SU-DHL-6 (cell line): ENCODE measurements around the gene ZSCAN2.
"Not testable (repeated sequence)": the region's sequence is repeated elsewhere in the genome, so short reads cannot be mapped to it uniquely, and the experiment has no call there.

Source experiments
- H2AFZ ChIP-seq: fragments of 200-600 bp; sonication (generic); 2 replicates; pipeline ENCODE4 v1.6.1; 2014; ENCODE audit warnings: low read depth, mild to moderate bottlenecking, moderate library complexity, mixed read lengths, antibody characterized with exemption, low read length; ENCODE audit not compliant: severe bottlenecking
- H3F3A ChIP-seq: fragments of 200-600 bp; shearing (Covaris generic); 2 replicates; pipeline ENCODE4 v1.6.0; 2016; ENCODE audit warnings: antibody characterized with exemption, mild to moderate bottlenecking; ENCODE audit not compliant: insufficient read depth
- H3K27ac ChIP-seq: fragments of 200-600 bp; sonication (generic); 2 replicates; pipeline ENCODE4 v1.5.1; 2016; ENCODE audit warnings: low read depth, mild to moderate bottlenecking, low read length, moderate library complexity, mixed read lengths
- H3K27me3 ChIP-seq: fragments of 200-600 bp; sonication (generic), shearing (Covaris generic); 2 replicates; pipeline ENCODE4 v1.6.0; 2014; ENCODE audit warnings: mild to moderate bottlenecking, low read length
- H3K36me3 ChIP-seq: fragments of 200-600 bp; sonication (generic); 2 replicates; pipeline ENCODE4 v1.6.1; 2014; ENCODE audit warnings: mild to moderate bottlenecking, low read length, mixed read lengths
- H3K4me2 ChIP-seq: fragments of 300-600, 200-600 bp; shearing (Covaris generic), sonication (generic); 2 replicates; pipeline ENCODE4 v1.6.0; 2014; ENCODE audit warnings: low read length, low read depth, mild to moderate bottlenecking; ENCODE audit not compliant: poor library complexity, severe bottlenecking
- H3K4me3 ChIP-seq: fragments of 200-600 bp; sonication (generic); 2 replicates; pipeline ENCODE4 v1.5.1; 2014; ENCODE audit warnings: antibody characterized with exemption, low read length, mild to moderate bottlenecking, mixed read lengths; ENCODE audit not compliant: insufficient read depth, poor library complexity, severe bottlenecking
- H3K79me2 ChIP-seq: fragments of 200-600 bp; sonication (generic); 2 replicates; pipeline ENCODE4 v1.6.1; 2014; ENCODE audit warnings: mild to moderate bottlenecking, low read length, moderate library complexity; ENCODE audit not compliant: insufficient read depth
- H3K9ac ChIP-seq: fragments of 200-600 bp; sonication (generic); 2 replicates; pipeline ENCODE4 v1.7.0; 2014; ENCODE audit warnings: mild to moderate bottlenecking, low read length
- H3K9me2 ChIP-seq: fragments of 200-600 bp; sonication (generic); replicated peaks from 2 replicates; pipeline ENCODE4 v1.6.1; 2014; ENCODE audit warnings: low read length; ENCODE audit not compliant: insufficient read depth
- H3K9me3 ChIP-seq: fragments of 200-600 bp; sonication (generic); 2 replicates; pipeline ENCODE4 v1.6.1; 2014; ENCODE audit warnings: low read length, mixed read lengths; ENCODE audit not compliant: insufficient read depth
- H4K20me1 ChIP-seq: fragments of 200-600 bp; sonication (generic); 2 replicates; pipeline ENCODE4 v1.6.1; 2014; ENCODE audit warnings: low read depth, mild to moderate bottlenecking, antibody characterized with exemption, low read length, moderate library complexity, mixed read lengths
- CTCF ChIP-seq: fragments of 200-600 bp; sonication (generic); IDR thresholded peaks from one replicate; pipeline ENCODE4 v1.5.1; 2017; ENCODE audit warnings: antibody characterized with exemption, mild to moderate bottlenecking, low read length, moderate library complexity; ENCODE audit not compliant: insufficient read depth, poor library complexity, severe bottlenecking
- EZH2phosphoT487 ChIP-seq: fragments of 200-600 bp; sonication (generic), shearing (Covaris generic); conservative IDR thresholded peaks from 2 replicates; pipeline ENCODE4 v1.6.1; 2018; ENCODE audit warnings: mild to moderate bottlenecking, antibody characterized with exemption, low read length, moderate library complexity, mixed read lengths

ZSCAN2 gene

GRCh38 chr15:84600687-84601554 lies at the start of gene ZSCAN2:
Gene ZSCAN2, plus strand, starts transcription at chr15:84601009. Its CDS starts 2,919 bp downstream, at chr15:84603928.
- Histone ChIP-seq H3K27ac (no peak within 1 kb of the TSS), H3K4me3 (peak within 1 kb of the TSS; percentile 84), H3K9me3 (no peaks in the 10 kb centered on the region), H3K9me2 (no peaks in the 10 kb centered on the region), H3K79me2 (no peaks in the 10 kb centered on the region), H3K9ac (peak within 1 kb of the TSS; percentile 72), H3F3A (peaks cover 15% of the 10 kb centered on the region), H4K20me1 (no peaks in the 10 kb centered on the region), H3K27me3 (no peaks in the 10 kb centered on the region), H3K4me2 (peak within 1 kb of the TSS; percentile 74), H2AFZ (peak within 1 kb of the TSS; percentile 94), H3K36me3 (no peaks in the 10 kb centered on the region)
- TF ChIP-seq CTCF (no peak), EZH2phosphoT487 (no peak)

GRCh38 chr15:84551624-84552023 lies 49.2 kb upstream of the ZSCAN2 start:
- H3K9me3 ChIP-seq, H3K27ac ChIP-seq, H3K27me3 ChIP-seq, H3K9ac ChIP-seq, H3K36me3 ChIP-seq, H2AFZ ChIP-seq, H4K20me1 ChIP-seq, H3K4me3 ChIP-seq, H3K4me2 ChIP-seq, H3K9me2 ChIP-seq, H3K79me2 ChIP-seq, H3F3A ChIP-seq: not testable (repeated sequence)

- no peaks in the 10 kb centered on the region for H3K9me2 ChIP-seq
- H3K4me3 ChIP-seq = no peak overlapping the region
- no peak overlapping the region for H3K9ac ChIP-seq
- H3K27ac ChIP-seq = no peak overlapping the region
- no peaks in the 10 kb centered on the region for H3K79me2 ChIP-seq
- TF ChIP-seq CTCF (no peak), EZH2phosphoT487 (no peak)
- no peaks in the 10 kb centered on the region for H3K9me3 ChIP-seq
- H4K20me1 ChIP-seq = no peaks in the 10 kb centered on the region
- H3F3A ChIP-seq = no peaks in the 10 kb centered on the region
- H3K27me3 ChIP-seq = no peaks in the 10 kb centered on the region
- H2AFZ ChIP-seq = no peak overlapping the region
- no peaks in the 10 kb centered on the region for H3K36me3 ChIP-seq
- no peak overlapping the region for H3K4me2 ChIP-seq
Measured at GRCh38 chr15:84552896-84553295, 47.9 kb upstream of the ZSCAN2 start.

- H2AFZ ChIP-seq, H3K27ac ChIP-seq, H3K9me3 ChIP-seq, H3F3A ChIP-seq, H3K9ac ChIP-seq, H3K27me3 ChIP-seq, H3K9me2 ChIP-seq, H3K79me2 ChIP-seq, H4K20me1 ChIP-seq, H3K36me3 ChIP-seq, H3K4me3 ChIP-seq, H3K4me2 ChIP-seq: not testable (repeated sequence)
Measured at GRCh38 chr15:84556690-84557089, 44.1 kb upstream of the ZSCAN2 start.

- not testable (repeated sequence) for H3K27ac ChIP-seq, H3K9me2 ChIP-seq, H3K27me3 ChIP-seq, H3K4me2 ChIP-seq, H2AFZ ChIP-seq, H4K20me1 ChIP-seq, H3K9ac ChIP-seq, H3F3A ChIP-seq, H3K36me3 ChIP-seq, H3K79me2 ChIP-seq, H3K9me3 ChIP-seq, H3K4me3 ChIP-seq
Measured at GRCh38 chr15:84568021-84568420, 32.8 kb upstream of the ZSCAN2 start.
